GM18520 (cell line): ENCODE results near the gene EFR3B.
"Not testable (repeated sequence)": the region's sequence is repeated elsewhere in the genome, so short reads cannot be mapped to it uniquely, and the experiment has no call there.

Experiments
- ATAC-seq: cut with Tn5 transposase; IDR thresholded peaks from one replicate; pipeline ENCODE4 v1.9.1; 2021; ENCODE audit not compliant: unreplicated experiment

The EFR3B gene, protein sequence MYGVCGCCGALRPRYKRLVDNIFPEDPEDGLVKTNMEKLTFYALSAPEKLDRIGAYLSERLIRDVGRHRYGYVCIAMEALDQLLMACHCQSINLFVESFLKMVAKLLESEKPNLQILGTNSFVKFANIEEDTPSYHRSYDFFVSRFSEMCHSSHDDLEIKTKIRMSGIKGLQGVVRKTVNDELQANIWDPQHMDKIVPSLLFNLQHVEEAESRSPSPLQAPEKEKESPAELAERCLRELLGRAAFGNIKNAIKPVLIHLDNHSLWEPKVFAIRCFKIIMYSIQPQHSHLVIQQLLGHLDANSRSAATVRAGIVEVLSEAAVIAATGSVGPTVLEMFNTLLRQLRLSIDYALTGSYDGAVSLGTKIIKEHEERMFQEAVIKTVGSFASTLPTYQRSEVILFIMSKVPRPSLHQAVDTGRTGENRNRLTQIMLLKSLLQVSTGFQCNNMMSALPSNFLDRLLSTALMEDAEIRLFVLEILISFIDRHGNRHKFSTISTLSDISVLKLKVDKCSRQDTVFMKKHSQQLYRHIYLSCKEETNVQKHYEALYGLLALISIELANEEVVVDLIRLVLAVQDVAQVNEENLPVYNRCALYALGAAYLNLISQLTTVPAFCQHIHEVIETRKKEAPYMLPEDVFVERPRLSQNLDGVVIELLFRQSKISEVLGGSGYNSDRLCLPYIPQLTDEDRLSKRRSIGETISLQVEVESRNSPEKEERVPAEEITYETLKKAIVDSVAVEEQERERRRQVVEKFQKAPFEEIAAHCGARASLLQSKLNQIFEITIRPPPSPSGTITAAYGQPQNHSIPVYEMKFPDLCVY

DNA sequence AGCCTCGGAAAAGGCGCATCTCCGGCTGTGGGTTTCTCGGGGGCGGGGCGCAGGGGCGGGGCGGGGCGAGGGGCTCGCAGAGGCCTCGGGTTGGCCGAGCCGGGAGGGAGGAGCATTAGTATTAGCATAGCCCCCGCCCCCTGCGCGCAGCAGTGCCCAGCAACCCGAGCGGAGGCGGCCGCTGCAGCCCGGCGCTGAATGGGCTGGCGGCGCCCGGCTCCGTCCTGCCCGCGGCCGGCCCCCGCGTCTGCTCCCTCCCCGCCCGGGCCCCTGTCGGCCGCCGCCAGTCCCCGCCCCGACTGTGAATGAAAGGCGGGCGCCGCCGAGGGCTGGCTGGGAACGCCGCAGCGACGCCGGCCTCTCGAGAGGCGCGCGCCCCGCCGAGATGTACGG is at the start of gene EFR3B:
EFR3B (plus strand) TSS at position 149 of the 393 bp plus-strand sequence; CDS start at position 386, 237 bp downstream.
- ATAC-seq = peak; percentile 87

DNA sequence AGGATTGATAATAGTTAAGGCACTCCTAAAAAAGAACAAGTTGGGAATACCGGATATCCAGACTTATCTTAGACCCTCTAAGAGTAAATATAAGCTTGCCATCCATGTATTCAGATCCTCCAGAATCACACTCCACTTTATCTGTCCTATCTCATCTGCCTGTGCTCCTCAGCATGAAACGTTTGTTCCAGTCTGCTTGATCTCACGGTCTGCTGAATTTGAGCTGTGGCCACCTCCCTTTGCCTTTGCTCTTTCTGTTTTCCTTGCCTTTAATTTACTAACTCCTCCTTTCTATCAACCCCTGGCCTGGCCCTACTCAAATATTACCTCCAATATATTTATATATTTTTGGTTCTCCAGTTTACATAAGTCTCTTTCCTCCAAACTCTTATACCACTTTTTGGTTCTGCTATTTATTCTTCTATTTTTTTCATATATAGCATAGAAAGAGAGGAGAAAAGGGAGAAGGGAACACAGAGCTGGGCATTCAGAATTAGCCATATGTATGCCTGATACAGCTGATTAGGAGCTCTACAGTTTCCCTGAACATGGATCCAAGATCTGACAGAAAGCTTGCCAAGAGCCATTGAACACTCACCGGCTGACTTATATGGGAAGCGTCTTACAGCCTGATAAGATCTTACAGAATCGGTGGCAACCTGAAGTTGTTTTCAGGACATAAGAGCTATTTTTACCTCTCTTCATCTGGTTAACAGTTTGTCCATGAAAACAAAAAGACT is 48.3 kb upstream of the EFR3B start:
- ATAC-seq = no peak

DNA sequence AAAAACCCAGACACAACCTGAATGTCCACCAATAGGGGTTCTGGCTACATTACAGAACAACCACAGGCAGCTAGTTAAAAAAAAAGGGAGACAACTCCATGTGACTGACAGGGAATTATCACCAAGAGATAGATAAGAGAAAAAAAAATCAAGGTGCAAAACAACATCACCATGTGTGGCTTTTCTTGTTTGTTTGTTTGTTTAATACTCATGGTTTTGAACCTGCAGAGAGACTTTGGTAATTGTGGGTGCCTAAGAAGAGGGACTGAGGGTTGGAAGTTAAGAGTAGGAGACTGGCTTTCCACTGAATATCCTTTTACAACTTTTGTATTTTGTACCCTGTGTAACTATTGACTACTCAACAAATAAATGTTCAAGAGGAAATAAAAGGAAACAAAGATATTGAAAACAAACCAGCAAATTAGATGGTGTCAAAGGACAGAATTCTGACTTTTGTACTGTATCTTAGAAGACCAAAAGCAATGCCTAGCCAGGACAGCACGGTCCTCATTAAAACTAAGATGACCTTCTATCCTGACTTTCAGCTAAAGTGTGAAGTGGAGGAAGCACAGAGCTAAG is 47.6 kb upstream of the EFR3B start:
- ATAC-seq = no peak

DNA sequence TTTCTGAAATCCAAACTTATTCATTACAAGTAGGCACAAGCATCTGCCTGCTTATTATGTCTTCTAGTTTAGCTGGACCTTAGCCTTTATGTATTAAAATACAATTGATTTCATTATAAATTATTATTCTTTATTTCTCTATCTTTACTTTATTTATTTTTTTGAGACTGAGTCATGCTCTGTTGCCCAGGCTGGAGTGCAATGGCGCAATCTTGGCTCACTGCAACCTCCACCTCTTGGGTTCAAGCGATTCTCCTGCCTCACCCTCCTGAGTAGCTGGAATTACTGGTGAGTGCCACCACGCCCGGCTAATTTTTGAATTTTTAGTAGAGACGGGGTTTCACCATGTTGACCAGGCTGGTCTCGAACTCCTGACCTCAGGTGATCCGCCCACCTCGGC is 42.8 kb upstream of the EFR3B start:
- ATAC-seq = not testable (repeated sequence)

DNA sequence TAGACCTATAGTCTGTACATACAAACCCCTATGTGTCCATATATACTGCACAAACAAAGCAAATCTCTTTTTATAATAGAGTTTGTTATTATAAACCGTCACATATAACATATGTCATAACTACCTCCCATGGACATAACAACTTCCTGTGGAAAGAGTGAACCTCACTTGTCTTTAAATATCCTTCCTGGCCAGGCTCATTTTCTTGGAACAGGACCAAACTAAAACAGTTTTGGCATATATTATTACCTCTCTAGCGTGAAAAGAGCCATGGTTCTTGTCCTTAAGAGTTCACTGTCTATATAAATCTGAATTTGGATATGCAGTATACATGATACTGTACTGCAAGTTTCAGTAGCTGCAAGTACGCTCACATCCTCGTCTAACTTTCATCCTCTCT is 41.8 kb upstream of the EFR3B start:
- no peak for ATAC-seq

DNA sequence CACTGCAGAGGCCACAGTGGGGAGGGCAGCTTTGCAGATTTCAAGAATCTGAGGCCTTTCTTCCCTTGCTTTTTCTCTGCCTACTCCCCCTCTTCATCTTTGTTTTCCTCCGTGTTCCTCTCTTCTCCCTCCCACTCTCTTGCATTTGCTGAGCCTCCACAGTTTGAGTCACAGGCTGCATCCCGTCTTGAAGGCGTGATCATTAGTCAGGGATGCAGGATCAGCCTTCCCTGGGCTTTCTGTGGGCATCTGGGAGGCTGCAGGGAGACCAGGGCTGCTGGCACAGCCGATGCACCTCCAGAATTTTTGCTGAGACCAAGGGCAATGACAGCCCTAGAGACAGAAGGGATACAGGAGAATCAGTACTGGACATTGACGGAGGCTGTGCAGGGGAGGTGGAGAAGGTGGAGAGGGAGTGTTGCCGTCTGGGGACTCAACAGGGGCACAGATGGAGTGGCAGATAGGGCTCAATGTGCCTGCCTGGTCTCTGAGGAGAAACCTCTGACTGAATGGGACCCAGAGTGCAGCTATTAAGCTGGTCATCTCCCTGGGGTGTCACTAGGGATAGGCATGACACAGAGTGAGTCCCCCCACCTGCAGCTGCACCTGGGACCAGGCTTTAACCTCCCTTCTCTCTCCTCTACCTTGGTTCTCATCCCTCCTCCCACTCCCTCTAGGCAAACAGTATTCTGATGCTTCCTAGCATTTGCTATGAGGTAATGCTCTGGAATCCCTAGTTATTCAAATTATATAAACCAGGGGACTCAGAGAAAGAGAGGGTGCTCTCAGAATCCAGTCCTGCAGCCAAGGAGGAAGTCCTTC is 41.2 kb upstream of the EFR3B start:
- no peak for ATAC-seq

DNA sequence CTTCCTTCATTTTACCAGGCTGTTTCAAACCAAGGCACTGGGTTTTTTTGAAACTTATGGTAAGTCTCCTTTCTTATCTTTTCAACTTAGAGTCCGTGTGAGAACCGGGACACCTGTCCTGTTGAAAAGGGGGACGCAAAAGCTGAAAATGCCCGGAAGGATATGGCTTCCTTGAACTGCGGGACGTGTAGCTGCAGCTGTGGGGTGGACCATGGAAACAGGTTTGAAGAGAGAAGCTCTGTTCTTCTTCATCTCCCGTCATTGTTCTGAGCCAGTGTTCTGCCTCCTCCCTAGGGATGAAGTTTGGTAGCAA is 40.6 kb upstream of the EFR3B start:
- ATAC-seq = no peak

DNA sequence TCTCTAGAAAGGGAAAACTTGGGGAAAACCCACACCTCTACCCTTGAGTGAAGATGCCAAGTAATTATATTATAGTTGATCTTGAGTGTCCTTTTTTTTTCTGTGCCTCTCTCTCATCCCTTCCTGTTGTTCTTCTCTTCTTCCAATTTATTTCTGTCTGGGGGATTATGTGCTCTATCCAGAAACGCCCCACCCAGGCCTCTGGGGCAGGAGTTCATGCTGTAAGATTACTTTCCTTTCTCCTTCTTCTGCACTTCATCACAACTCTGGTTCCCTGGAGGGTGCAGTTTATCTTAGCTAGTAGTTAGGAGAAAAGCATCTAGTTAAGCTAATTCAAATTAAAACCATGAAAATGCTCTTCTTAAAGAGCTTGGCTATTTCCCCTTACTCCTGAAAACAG is 39.8 kb upstream of the EFR3B start:
- ATAC-seq = no peak

DNA sequence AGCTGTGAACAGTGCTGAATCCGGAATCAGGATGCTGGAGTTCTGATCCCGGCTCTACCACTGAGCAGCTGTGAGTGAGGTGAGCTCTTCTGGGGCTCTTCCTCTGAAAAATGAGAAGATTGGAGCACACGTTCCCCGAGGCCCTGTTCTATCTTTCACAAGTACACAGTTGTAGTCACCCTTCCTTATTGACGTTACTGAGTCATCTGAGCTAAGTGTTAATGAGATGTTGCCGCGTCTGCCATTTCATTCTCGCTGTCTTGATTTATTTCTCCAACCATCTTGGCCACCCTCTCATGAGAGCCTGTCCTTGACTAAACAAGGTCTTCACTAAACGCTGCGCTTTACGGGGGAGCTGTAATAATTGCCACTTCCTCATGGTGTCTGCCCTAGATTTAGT is 31.9 kb upstream of the EFR3B start:
- ATAC-seq = no peak

DNA sequence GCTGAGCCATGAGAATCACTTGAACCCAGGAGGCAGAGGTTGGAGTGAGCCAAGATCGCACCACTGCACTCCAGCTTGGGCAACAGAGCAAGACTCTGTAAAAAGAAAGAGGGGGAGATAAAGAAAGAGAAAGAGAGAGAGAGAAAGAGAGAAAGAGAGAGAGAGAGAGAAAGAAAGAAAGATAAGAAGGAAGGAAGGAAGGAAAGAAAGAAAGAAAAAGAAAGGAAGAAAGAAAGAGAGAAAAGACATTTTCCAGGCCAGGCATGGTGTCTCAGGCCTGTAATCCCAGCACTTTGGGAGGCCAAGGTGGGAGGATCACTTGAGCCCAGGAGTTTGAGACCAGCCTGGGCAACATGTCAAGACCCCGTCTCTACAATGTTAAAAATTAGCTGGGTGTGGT is 30.5 kb upstream of the EFR3B start:
- not testable (repeated sequence) for ATAC-seq

DNA sequence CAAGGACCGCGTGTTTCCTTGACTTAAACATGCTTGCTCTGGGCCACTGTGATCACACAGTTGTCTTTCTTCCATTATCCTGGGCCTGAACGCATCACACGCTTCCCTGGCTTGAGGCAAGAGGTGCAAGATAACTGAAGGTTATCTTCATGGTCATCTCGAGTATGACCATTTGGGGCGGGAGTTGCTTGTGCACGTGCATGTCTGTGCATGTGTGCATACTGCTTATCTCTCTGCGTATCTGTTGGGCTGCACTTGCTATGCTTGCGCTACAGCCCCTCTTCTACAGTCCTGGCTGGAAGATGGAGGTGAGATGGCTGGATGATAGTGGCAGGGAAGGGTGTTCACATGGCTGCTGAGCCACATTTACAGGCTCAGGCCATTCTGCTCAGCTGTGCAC is 27.2 kb upstream of the EFR3B start:
- ATAC-seq = no peak

DNA sequence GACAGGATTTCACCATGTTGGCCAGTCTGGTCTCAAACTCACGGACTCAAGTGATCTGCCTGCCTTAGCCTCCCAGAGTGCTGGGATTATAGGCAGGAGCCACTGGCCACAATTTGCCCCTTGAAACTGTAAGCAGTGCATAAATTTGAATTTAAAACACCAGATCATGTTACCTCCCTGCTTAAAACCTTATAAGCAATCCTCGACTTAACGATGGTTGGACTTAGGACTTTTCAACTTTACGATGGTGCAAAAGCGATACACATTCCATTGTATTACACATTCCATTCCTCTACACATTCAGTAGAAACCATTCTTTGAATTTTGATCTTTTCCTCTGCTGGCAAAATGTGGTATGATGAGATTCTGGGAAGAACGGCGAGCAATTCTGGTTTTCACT is 23.2 kb upstream of the EFR3B start:
- no peak for ATAC-seq

DNA sequence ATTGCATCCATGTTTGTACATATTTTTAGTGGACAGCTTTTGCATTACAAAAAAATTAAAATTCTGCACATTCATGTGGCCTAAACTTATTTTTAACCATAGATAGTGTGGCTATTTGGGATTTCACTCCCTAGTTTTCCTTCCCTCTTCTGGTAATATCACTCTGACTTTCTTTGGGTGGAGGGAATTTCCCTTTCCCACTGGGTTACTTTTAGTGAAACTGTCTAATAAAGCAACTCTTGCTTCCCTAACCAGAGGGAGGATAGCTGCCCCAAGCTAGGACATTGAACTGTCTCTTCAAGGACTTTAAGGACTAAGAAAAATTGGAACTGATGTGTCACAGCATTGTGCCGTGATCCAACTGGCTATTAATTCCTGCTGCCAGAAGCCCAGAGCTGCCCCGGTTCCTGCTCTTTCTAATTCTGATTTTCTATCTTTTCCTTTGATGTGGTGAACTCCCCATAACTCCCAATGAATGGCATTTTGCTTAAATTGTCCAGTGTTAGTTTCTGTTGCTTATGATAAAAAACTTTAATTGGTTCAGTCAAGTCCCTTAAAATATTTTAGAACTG is 20.0 kb upstream of the EFR3B start:
- no peak for ATAC-seq

DNA sequence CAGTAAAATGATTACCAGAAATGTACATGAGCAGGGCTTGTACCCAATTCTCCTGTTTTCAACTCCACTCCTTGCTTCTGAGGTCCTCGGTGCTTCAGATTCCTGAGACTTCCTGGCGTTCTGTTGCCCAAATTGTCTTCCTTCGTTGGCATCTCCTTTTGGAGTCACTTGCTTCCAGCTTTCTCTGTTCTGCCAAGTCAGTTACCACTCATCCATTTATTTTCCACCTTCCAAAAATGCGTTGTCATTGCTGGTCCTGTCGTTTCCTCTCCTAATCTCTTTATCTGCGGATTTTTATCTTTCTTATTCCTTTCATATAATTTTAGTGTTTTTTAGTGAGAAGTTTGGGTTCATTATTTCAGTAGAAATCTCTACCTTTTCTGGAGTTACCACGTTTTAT is 18.5 kb upstream of the EFR3B start:
- no peak for ATAC-seq

DNA sequence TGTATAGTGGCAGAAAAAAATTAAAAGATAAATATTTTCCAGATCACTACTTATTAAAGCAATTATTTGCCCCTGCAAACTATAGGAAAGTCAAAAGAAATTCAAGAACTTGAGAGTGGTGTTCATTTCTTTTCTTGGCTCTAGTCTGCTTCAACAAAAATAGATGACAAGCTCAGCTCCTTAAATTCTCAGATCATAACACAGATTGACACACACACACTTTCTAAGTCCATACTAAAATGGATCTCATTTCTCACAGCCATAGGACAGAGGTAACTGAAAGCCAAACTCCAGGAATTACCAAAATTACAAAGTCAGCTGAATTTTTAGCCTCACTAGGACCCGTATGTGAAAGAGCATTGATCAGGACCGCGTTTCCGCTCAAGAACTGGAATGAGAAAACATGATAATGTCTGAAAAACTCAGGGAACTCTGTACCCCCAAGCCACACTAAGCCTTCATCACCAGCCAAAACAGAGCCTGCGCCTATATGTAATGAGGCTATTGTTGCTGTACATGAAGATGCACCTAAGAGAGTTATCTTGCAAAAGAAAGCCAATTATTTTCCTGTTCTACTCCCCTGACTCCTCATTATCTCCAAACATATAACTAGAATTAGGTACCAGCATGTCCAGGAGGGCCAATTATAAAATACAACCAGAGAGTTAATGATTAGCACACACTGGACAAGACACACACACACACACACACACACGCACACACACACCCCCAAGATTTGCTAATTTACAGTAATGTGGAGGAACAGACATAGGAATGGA is 16.5 kb upstream of the EFR3B start:
- no peak for ATAC-seq

DNA sequence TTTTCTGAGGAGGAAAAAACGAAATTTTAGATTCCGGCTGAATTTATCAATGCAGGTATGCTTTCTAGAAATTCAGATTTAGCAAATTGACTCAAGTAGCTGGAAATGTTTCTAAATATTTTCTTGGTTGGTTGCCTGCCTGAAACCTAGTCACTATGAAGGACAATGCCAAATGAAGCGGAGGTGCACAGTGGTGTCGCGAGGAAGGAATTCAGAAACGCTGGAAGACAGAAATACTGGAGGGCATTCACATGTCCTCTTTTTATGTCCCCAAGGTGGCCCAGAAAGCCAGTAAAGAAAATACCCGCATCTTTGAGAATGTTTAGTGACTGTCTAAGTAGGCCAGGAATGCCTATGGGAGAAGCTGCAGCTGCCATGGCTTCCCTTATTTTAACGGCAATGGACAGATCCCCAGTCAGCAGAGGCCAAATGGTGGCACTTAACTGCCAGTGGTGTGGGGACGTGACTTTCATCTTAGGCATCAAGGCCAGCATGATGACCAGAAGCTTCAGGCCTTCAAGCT is 15.8 kb upstream of the EFR3B start:
- ATAC-seq = no peak

DNA sequence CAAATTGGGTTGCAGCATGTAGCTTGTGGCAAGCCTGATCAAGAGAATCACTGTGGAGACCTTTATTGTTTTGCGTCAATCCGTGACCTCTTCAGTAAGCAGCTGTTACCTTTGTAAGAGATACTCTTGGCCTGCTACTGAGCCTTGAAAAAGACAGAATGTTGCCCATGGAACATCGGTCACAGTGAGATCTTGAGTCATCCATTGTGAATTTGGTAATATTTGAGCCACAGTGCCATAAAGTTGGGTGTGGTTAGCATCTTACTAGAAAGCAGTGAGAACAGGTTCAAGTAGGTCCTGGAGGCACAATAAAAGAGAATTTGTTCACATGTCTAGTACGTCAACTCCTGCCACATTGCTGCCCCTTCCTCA is 12.7 kb upstream of the EFR3B start:
- no peak for ATAC-seq

DNA sequence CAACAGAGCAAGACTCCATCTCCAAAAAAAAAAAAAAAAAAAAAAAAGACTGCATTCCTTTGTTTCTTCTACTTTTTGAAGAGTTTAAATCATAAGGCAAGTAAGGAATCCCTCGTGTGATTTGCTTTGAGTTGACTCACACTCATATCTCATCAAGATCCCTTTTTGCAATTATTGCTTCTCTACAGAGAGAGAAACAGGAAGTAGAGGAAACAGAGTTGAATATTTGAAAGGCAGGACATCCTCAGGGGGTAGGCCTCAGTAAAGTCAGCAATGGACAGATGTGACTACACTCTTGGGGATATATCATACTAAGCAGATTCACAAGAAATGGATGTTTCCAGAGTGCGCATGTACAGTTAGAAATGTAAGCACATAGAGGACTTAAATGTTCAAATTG is 11.2 kb upstream of the EFR3B start:
- no peak for ATAC-seq

DNA sequence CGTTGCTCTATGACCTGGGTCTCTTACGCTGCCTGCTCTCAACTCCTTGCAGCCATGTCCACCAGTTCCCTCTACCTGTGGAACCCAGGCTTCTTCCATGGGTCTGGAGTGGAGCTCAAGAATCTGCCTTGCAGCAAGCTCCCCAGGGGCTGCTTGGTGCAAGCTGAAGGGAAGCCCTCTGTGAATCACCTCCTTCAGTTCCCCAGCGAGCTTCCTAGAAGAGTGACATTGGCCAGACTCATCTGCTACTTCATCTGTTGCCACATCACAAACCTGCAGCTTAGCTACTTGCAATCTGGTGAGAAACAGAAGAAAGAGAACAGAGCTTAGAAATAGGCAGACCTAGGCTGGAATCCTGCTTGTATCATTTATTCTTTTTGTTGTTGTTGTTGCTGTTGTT is 9.8 kb upstream of the EFR3B start:
- no peak for ATAC-seq
